ENCODE data around the gene CCDC92B. TPM values are rescaled to one million over a fixed set of nuclear protein-coding genes. Genes with fewer than 3 reads are reported as not detected.
A peak's percentile ranks its signal among the peaks of the same experiment; 100 is the strongest.
"Not testable (repeated sequence)": the region's sequence is repeated elsewhere in the genome, so short reads cannot be mapped to it uniquely, and the experiment has no call there.

The CCDC92B gene
- total RNA-seq, 4 donors from 2014 or later = 0.30 TPM; not detected in 3

DNA sequence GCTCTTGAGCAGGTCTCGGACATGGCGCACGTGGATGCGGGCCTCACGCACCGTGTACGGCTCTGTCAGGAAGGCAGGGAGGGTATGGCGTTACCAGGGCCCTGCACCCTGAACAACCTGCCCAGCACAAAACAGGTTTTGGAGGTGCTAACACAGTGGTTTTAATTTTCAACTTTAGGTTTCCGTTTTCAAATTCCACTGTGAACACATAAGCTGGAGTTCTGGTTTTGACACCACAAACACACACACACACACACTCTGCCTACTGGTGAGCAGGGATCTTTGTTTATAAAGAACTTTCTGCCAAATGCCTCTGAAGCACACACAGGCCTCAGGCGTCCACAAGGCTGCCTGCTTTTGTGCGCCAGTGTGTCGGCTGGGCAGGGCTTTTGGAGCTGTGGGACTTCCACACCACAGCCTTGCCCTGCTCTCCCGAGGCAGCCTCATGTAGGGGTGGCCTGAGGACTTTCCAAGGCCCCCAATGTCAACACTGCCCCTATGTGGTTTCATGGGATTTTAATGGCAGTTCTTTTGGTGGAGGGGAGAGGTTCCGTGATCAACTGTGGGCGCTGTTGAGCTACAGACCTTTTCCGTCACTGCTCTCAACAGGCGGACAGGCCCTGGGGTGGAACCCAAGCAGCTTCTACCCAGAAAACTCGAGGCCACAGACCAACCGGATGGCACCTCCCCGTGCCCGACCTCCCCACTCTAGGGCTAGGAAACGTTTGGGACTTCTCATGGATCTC is 47.3 kb downstream of the CCDC92B start:
- 87 to 88% methylated on average over 21 to 22 of the region's 22 CpGs for WGBS, 2 donors
- Histone ChIP-seq H3K36me3 (peaks cover 0 to 77% (median 10%) of the 10 kb centered on the region in 3 donors), H3K4me1 (peaks cover 0 to 12% (median 2%) of the 10 kb centered on the region in 4 donors), H3K27ac (no peak overlapping the region), H3K27me3 (no peaks in the 10 kb centered on the region), H3K9me3 (no peaks in the 10 kb centered on the region), H3K4me3 (no peak overlapping the region)
- TF ChIP-seq EP300 (IDR thresholded peaks at IDR 0.05) (no peak), POLR2A (IDR thresholded peaks at IDR 0.05) (no peak)
- TF ChIP-seq, protein P1, sequence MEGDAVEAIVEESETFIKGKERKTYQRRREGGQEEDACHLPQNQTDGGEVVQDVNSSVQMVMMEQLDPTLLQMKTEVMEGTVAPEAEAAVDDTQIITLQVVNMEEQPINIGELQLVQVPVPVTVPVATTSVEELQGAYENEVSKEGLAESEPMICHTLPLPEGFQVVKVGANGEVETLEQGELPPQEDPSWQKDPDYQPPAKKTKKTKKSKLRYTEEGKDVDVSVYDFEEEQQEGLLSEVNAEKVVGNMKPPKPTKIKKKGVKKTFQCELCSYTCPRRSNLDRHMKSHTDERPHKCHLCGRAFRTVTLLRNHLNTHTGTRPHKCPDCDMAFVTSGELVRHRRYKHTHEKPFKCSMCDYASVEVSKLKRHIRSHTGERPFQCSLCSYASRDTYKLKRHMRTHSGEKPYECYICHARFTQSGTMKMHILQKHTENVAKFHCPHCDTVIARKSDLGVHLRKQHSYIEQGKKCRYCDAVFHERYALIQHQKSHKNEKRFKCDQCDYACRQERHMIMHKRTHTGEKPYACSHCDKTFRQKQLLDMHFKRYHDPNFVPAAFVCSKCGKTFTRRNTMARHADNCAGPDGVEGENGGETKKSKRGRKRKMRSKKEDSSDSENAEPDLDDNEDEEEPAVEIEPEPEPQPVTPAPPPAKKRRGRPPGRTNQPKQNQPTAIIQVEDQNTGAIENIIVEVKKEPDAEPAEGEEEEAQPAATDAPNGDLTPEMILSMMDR (IDR thresholded peaks at IDR 0.05) = no peak
- DNase-seq (ENCODE audit: low spot score in 2 of 2) = no peak

DNA sequence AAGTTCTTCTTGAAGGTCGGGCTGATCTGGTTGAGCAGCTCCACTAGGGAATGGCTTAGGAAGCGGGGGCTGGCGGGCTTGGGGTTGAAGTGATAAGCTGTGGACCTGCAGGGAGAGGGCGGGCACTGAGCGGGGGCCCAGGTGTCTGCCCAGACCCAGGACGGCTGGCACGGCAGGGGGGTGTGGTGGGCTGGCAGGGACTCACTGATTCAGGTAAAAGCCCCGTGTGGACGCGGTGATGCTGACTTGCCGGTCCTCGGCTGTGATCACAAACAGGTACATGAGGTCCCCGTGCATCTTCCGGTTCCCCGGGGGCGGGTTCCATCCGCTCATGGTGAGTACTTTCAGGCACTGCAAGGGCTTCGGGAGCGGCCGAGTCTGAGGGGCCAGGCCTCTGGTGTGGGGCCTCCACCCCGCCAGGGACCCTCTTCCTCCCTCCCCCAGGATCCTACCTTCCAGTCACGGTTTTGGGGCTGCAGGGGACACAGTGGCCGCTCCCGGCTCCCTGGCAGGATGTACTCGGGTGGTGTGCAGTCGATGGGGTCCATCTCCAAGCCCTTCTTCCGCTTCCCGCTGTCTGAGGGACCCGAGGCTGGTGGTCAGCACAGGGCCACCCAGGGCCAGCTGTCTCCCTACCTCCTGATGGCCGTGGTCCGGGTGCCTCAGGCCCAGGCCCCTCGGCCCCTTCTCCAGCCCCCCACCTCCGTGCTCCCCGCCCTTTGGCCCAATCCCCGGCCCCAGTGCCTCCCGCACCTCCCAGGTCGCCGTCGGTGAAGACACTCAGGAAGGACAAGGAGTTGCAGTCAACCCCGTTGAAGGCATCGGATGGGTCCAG is 48.1 kb downstream of the CCDC92B start:
- H3K27ac ChIP-seq = no peak overlapping the region
- TF ChIP-seq, protein P1 (IDR thresholded peaks at IDR 0.05) = no peak
- TF ChIP-seq POLR2A (IDR thresholded peaks at IDR 0.05) (no peak), EP300 (IDR thresholded peaks at IDR 0.05) (no peak)

GRCh38 chr17:2700491-2701141 is 48.8 kb downstream of the CCDC92B start:
- WGBS, 2 donors = 86 to 89% methylated on average over 17 to 26 of the region's 27 CpGs
- H3K27ac ChIP-seq = no peak overlapping the region
- no peaks in the 10 kb centered on the region for H3K27me3 ChIP-seq
- H3K4me3 ChIP-seq = no peak overlapping the region
- no peaks in the 10 kb centered on the region for H3K4me1 ChIP-seq
- H3K36me3 ChIP-seq = peaks cover 0 to 92% (median 21%) of the 10 kb centered on the region in 3 donors
- peak in 1 of 2 donors; percentile 7 for DNase-seq (ENCODE audit: low spot score in 2 of 2)
- H3K9me3 ChIP-seq = no peaks in the 10 kb centered on the region
- TF ChIP-seq, protein P1 (IDR thresholded peaks at IDR 0.05) = no peak
- TF ChIP-seq POLR2A (IDR thresholded peaks at IDR 0.05) = no peak
- no peak for TF ChIP-seq EP300 (IDR thresholded peaks at IDR 0.05)

More for the DNA sequence above, 48.1 kb downstream of the CCDC92B start:
- WGBS, 2 donors = 93 to 94% methylated on average over 32 to 37 of the region's 41 CpGs
- H3K9me3 ChIP-seq = no peaks in the 10 kb centered on the region
- peaks cover 0 to 4% (median 0%) of the 10 kb centered on the region in 4 donors for H3K4me1 ChIP-seq
- H3K36me3 ChIP-seq = peaks cover 0 to 85% (median 15%) of the 10 kb centered on the region in 3 donors
- peak in 1 of 2 donors; percentile 11 for DNase-seq (ENCODE audit: low spot score in 2 of 2)
- no peaks in the 10 kb centered on the region for H3K27me3 ChIP-seq
- H3K4me3 ChIP-seq = no peak overlapping the region

DNA sequence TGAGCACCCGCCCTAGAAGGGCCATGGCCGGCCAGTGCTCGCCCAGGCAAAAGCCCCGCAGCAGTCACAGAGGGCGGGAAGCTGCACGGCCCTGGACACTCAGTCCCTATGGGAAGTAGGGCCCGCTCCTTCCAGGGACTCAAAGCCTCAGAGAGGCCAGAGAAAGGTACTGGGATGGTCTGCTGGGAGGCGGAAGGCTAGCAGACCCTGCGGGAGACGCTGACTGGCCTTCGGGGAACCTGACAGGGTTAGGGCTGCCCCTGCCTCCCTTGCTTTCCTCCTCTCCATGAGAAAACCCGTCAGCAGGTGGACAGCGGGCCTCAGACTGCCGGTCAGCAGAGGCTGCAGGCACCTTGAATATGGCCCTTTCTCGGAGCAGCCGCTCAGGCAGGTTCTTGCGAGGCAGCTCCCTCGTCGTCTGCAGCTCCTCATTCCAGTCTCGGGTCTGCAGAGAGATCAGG is 49.4 kb downstream of the CCDC92B start:
- Histone ChIP-seq H3K4me1 (no peaks in the 10 kb centered on the region), H3K27ac (no peak overlapping the region), H3K36me3 (peaks cover 0 to 98% (median 21%) of the 10 kb centered on the region in 3 donors), H3K4me3 (no peak overlapping the region), H3K27me3 (no peaks in the 10 kb centered on the region), H3K9me3 (no peaks in the 10 kb centered on the region)
- DNase-seq (ENCODE audit: low spot score in 2 of 2) = peak in 1 of 2 donors; percentile 1
- 87 to 89% methylated on average over 10 to 20 of the region's 20 CpGs for WGBS, 2 donors
- no peak for TF ChIP-seq POLR2A (IDR thresholded peaks at IDR 0.05)
- TF ChIP-seq, protein P1 (IDR thresholded peaks at IDR 0.05) = no peak
- no peak for TF ChIP-seq EP300 (IDR thresholded peaks at IDR 0.05)

- H3K27ac ChIP-seq, H3K4me3 ChIP-seq, H3K4me1 ChIP-seq, H3K27me3 ChIP-seq, H3K9me3 ChIP-seq: not testable (repeated sequence)
- 89% methylated on average over 18 of the region's 18 CpGs for WGBS, 2 donors
- DNase-seq (ENCODE audit: low spot score in 2 of 2) = peak in 1 of 2 donors; percentile 8
- peaks cover 0 to 100% (median 27%) of the 10 kb centered on the region in 3 donors for H3K36me3 ChIP-seq
These were observed 50.1 kb downstream of the CCDC92B start for GRCh38 chr17:2699216-2699805.

Measured in tibial nerve (tissue), 4 donors.